Measurements from ENCODE around the gene NPHP1. TPM values are rescaled to one million over a fixed set of nuclear protein-coding genes. Genes with fewer than 3 reads are reported as not detected.
"Not testable (repeated sequence)": the region's sequence is repeated elsewhere in the genome, so short reads cannot be mapped to it uniquely, and the experiment has no call there.

The NPHP1 gene
- polyA plus RNA-seq, 3 donors: 0.51 TPM; not detected in 2

DNA sequence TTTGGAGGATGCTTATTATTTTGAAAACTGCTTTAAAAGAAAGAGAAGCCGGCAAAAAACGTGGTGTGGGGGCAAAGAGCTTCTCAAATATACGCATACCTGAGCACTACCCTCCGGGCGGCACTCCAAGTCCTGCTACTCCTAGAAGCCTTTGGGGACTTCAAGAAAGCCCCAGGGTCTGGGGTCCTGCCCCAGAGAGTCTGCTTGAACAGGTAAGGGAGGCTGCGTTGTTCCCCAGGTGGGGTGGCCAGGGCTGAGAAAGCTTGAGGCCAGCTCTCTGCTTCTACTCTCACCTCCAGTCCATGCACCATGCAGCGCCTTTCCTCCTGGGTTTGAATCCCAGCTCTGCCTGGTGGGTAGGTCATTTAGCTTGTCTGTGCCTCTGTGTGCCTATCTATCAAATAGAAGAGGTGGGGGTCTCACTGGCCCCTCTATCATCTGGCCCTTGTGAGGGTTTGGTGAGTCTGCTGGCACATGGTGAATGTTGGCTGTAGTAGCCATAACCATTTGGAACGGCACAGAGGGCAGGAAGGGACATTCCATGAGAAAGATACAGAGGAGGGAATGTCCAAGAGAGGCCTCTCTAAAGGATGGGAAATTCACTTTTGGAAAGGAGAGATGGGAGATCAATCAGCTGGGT is 108.7 kb downstream of the NPHP1 start:
- Histone ChIP-seq H3K4me2 (replicated peaks; ENCODE audit: extremely low read depth, low read length, poor library complexity, severe bottlenecking) (no peak overlapping the region), H3K27ac (ENCODE audit: low read depth in 1 of 2, low read length in 2 of 2) (no peak overlapping the region), H2AFZ (ENCODE audit: insufficient read depth, low read depth, low read length, poor library complexity, severe bottlenecking) (no peak overlapping the region), H3K9ac (ENCODE audit: insufficient read depth, low read length, poor library complexity, severe bottlenecking) (no peak overlapping the region), H3K4me1 (ENCODE audit: control insufficient read depth in 1 of 2, insufficient read depth in 2 of 2, low read length in 2 of 2) (peaks cover 3 to 10% of the 10 kb centered on the region in 2 donors), H3K36me3 (replicated peaks in 1 of 2; ENCODE audit: control insufficient read depth in 1 of 2, insufficient read depth in 2 of 2, low read length in 2 of 2) (no peaks in the 10 kb centered on the region), H3K79me2 (ENCODE audit: insufficient read depth, low read length) (no peaks in the 10 kb centered on the region), H3K9me3 (replicated peaks in 1 of 2; ENCODE audit: control insufficient read depth in 1 of 2, insufficient read depth in 1 of 2, low read length in 2 of 2) (no peaks in the 10 kb centered on the region), H3K27me3 (ENCODE audit: control insufficient read depth in 2 of 2, insufficient read depth in 2 of 2, low read length in 2 of 2) (no peaks in the 10 kb centered on the region), H4K20me1 (ENCODE audit: insufficient read depth, low read length) (no peaks in the 10 kb centered on the region), H3K4me3 (replicated peaks in 1 of 3; ENCODE audit: low read depth in 2 of 3, low read length in 3 of 3) (no peak overlapping the region)
- H3K9me3 Mint-ChIP-seq: peaks cover 0 to 2% (median 0%) of the 10 kb centered on the region in 7 donors
- peaks cover 2 to 4% (median 2%) of the 10 kb centered on the region in 3 donors for H3K27me3 Mint-ChIP-seq (ENCODE audit: low read depth in 3 of 3)
- no peak for TF ChIP-seq CTCF (IDR thresholded peaks at IDR 0.05)
- intact Hi-C loops (cut with micrococcal nuclease): no loop called here
- H3K4me3 Mint-ChIP-seq: no peak overlapping the region
- peaks cover 7% of the 10 kb centered on the region for H3K4me1 Mint-ChIP-seq
- no peak overlapping the region for H3K27ac Mint-ChIP-seq
- H3K36me3 Mint-ChIP-seq: no peaks in the 10 kb centered on the region
- DNase-seq: no peak
- 100% methylated on average over 2 of the region's 8 CpGs for WGBS (ENCODE audit: insufficient coverage)

DNA sequence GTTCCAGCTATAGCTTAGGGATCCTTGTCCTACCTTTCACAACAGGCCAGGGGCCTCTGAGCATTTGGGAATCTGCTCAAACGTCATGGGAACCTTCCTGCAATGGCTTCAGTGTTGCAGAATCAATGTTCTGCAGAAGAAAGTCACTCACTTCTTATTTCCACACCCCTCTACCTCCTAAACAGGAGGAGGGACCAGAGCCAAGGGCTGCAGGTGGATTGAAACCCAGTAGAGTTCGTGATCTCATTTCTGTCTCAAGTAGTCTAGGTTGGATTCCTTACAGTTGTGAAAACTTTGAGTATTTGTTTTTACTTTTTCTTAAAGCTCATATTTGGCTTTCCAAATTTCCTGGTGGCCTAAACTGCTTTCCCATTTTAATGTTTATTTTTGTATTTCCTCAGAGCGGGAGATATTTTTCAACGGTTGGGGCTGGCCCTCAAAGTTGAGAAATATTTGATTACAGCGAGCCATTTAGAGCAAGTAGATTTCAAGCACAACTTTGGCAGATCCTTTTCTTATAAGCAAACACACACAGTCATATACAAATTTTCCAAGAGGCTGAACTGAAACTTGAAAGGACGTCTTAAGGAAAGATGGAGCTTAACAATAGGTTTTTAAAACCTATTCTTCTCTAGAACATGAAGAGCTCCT is 109.8 kb downstream of the NPHP1 start:
- H3K27ac ChIP-seq (ENCODE audit: low read depth in 1 of 2, low read length in 2 of 2); H3K36me3 Mint-ChIP-seq; H3K9me3 ChIP-seq (replicated peaks in 1 of 2; ENCODE audit: control insufficient read depth in 1 of 2, insufficient read depth in 1 of 2, low read length in 2 of 2); H3K9me3 Mint-ChIP-seq; intact Hi-C loops (cut with micrococcal nuclease); H3K4me2 ChIP-seq (replicated peaks; ENCODE audit: extremely low read depth, low read length, poor library complexity, severe bottlenecking); H3K27ac Mint-ChIP-seq; H3K4me1 Mint-ChIP-seq; H3K9ac ChIP-seq (ENCODE audit: insufficient read depth, low read length, poor library complexity, severe bottlenecking); H3K79me2 ChIP-seq (ENCODE audit: insufficient read depth, low read length); H3K4me3 Mint-ChIP-seq; DNase-seq; H2AFZ ChIP-seq (ENCODE audit: insufficient read depth, low read depth, low read length, poor library complexity, severe bottlenecking); H3K27me3 Mint-ChIP-seq (ENCODE audit: low read depth in 3 of 3); H3K4me3 ChIP-seq (replicated peaks in 1 of 3; ENCODE audit: low read depth in 2 of 3, low read length in 3 of 3); H3K36me3 ChIP-seq (replicated peaks in 1 of 2; ENCODE audit: control insufficient read depth in 1 of 2, insufficient read depth in 2 of 2, low read length in 2 of 2); H3K27me3 ChIP-seq (ENCODE audit: control insufficient read depth in 2 of 2, insufficient read depth in 2 of 2, low read length in 2 of 2); H4K20me1 ChIP-seq (ENCODE audit: insufficient read depth, low read length); H3K4me1 ChIP-seq (ENCODE audit: control insufficient read depth in 1 of 2, insufficient read depth in 2 of 2, low read length in 2 of 2): not testable (repeated sequence)
- WGBS (ENCODE audit: insufficient coverage): no CpG with 5 or more reads among the region's 6 CpGs

DNA sequence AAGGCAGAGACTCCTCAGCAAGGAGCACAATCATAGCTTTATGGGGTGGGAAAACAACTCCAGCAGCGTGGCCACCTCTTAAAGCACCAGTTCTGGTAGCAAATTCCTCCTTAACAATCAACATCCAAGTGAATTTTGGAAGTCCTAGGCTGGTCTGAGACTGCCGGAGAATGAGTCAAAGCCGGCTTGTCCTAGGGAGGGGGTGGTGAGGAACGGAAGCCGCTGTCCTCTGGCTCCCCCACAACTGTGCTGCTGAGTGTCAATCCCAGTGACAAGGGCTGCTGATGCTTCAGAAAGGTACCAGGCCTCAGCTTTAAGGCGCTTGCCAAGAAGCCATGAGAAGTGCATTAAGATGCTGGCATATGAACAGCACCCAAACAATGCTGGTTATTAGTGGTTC is 110.9 kb downstream of the NPHP1 start:
- H3K27ac Mint-ChIP-seq; H3K4me3 Mint-ChIP-seq; H3K36me3 ChIP-seq (replicated peaks in 1 of 2; ENCODE audit: control insufficient read depth in 1 of 2, insufficient read depth in 2 of 2, low read length in 2 of 2); H3K4me2 ChIP-seq (replicated peaks; ENCODE audit: extremely low read depth, low read length, poor library complexity, severe bottlenecking); H3K79me2 ChIP-seq (ENCODE audit: insufficient read depth, low read length); H3K9me3 Mint-ChIP-seq; DNase-seq; H3K9me3 ChIP-seq (replicated peaks in 1 of 2; ENCODE audit: control insufficient read depth in 1 of 2, insufficient read depth in 1 of 2, low read length in 2 of 2); H3K27me3 ChIP-seq (ENCODE audit: control insufficient read depth in 2 of 2, insufficient read depth in 2 of 2, low read length in 2 of 2); H3K27ac ChIP-seq (ENCODE audit: low read depth in 1 of 2, low read length in 2 of 2); H3K4me3 ChIP-seq (replicated peaks in 1 of 3; ENCODE audit: low read depth in 2 of 3, low read length in 3 of 3); intact Hi-C loops (cut with micrococcal nuclease); H2AFZ ChIP-seq (ENCODE audit: insufficient read depth, low read depth, low read length, poor library complexity, severe bottlenecking); H3K9ac ChIP-seq (ENCODE audit: insufficient read depth, low read length, poor library complexity, severe bottlenecking); H4K20me1 ChIP-seq (ENCODE audit: insufficient read depth, low read length); H3K36me3 Mint-ChIP-seq; H3K27me3 Mint-ChIP-seq (ENCODE audit: low read depth in 3 of 3); H3K4me1 Mint-ChIP-seq; H3K4me1 ChIP-seq (ENCODE audit: control insufficient read depth in 1 of 2, insufficient read depth in 2 of 2, low read length in 2 of 2): not testable (repeated sequence)
- WGBS (ENCODE audit: insufficient coverage): no CpG with 5 or more reads among the region's 6 CpGs

DNA sequence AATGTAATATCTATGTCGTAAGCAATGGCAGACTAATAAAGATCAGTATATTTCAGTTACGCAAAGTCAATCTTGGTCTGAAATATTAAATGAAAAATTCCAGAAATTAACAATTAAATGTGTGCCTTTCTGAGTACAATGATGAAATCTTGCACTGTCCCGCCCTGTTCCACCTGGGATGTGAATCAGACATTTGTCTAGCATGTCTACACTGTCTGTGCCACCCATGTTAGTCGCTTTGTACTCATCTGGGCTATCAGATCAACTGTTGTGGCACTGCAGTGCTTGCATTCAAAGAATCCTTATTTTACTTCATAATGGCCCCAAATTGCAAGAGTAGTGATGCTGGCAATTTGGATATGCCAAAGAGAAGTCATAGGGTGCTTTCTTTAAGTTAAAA is 114.6 kb downstream of the NPHP1 start:
- H3K36me3 Mint-ChIP-seq; H2AFZ ChIP-seq (ENCODE audit: insufficient read depth, low read depth, low read length, poor library complexity, severe bottlenecking); H3K4me1 Mint-ChIP-seq; H3K9me3 Mint-ChIP-seq; H3K4me2 ChIP-seq (replicated peaks; ENCODE audit: extremely low read depth, low read length, poor library complexity, severe bottlenecking); H3K27me3 Mint-ChIP-seq (ENCODE audit: low read depth in 3 of 3); H3K9ac ChIP-seq (ENCODE audit: insufficient read depth, low read length, poor library complexity, severe bottlenecking); H3K9me3 ChIP-seq (replicated peaks in 1 of 2; ENCODE audit: control insufficient read depth in 1 of 2, insufficient read depth in 1 of 2, low read length in 2 of 2); DNase-seq; intact Hi-C loops (cut with micrococcal nuclease); H3K4me3 ChIP-seq (replicated peaks in 1 of 3; ENCODE audit: low read depth in 2 of 3, low read length in 3 of 3); H3K27me3 ChIP-seq (ENCODE audit: control insufficient read depth in 2 of 2, insufficient read depth in 2 of 2, low read length in 2 of 2); H3K36me3 ChIP-seq (replicated peaks in 1 of 2; ENCODE audit: control insufficient read depth in 1 of 2, insufficient read depth in 2 of 2, low read length in 2 of 2); H3K27ac Mint-ChIP-seq; H4K20me1 ChIP-seq (ENCODE audit: insufficient read depth, low read length); H3K79me2 ChIP-seq (ENCODE audit: insufficient read depth, low read length); H3K4me1 ChIP-seq (ENCODE audit: control insufficient read depth in 1 of 2, insufficient read depth in 2 of 2, low read length in 2 of 2); H3K4me3 Mint-ChIP-seq; H3K27ac ChIP-seq (ENCODE audit: low read depth in 1 of 2, low read length in 2 of 2): not testable (repeated sequence)
- no CpG with 5 or more reads among the region's 4 CpGs for WGBS (ENCODE audit: insufficient coverage)
